HCT116 (cell line): ENCODE results near the gene ZNF503.

Experiments used
- CBX3 ChIP-seq: IDR thresholded peaks from 2 replicates; pipeline ENCODE4 v1.6.1; 2012; ENCODE audit warnings: low read depth
- CEBPB ChIP-seq: IDR thresholded peaks from 2 replicates; pipeline ENCODE4 v1.6.1; 2012; ENCODE audit warnings: low read depth
- EGR1 ChIP-seq: IDR thresholded peaks from 2 replicates; pipeline ENCODE4 v1.6.1; 2012; ENCODE audit warnings: low read depth
- EZH2phosphoT487 ChIP-seq: fragments of 200-600 bp; IDR thresholded peaks from 2 replicates; pipeline ENCODE4 v1.6.1; 2018; ENCODE audit warnings: antibody characterized with exemption, borderline replicate concordance
- JUND ChIP-seq: IDR thresholded peaks from 2 replicates; pipeline ENCODE4 v1.6.1; 2012
- POLR2A ChIP-seq: IDR thresholded peaks from 2 replicates; pipeline ENCODE4 v1.7.0; 2011; ENCODE audit warnings: borderline replicate concordance; ENCODE audit not compliant: insufficient read depth, insufficient read length; ENCODE audit errors: extremely low read depth
- POLR2AphosphoS5 ChIP-seq: IDR thresholded peaks from 2 replicates; pipeline ENCODE4 v1.6.1; 2011; ENCODE audit warnings: mild to moderate bottlenecking, low read depth, low read length, moderate library complexity
- RAD21 ChIP-seq: IDR thresholded peaks from 2 replicates; pipeline ENCODE4 v1.6.1; 2012; ENCODE audit warnings: low read depth, mild to moderate bottlenecking
- YY1 ChIP-seq: IDR thresholded peaks from 2 replicates; pipeline ENCODE4 v1.6.1; 2011; ENCODE audit warnings: low read length, low read depth, moderate library complexity, mild to moderate bottlenecking; ENCODE audit not compliant: insufficient replicate concordance; ENCODE audit errors: extremely low read depth
- ZBTB33 ChIP-seq: IDR thresholded peaks from 2 replicates; pipeline ENCODE4 v1.6.1; 2011; ENCODE audit warnings: mild to moderate bottlenecking, low read length, moderate library complexity; ENCODE audit not compliant: insufficient replicate concordance; ENCODE audit errors: extremely low read depth
- ZNF274 ChIP-seq: fragments of 200-500 bp; sonication (Bioruptor generic); IDR thresholded peaks from 2 replicates; pipeline ENCODE4 v1.6.1; 2014; ENCODE audit warnings: mild to moderate bottlenecking, low read depth, low read length, inconsistent platforms
- TF ChIP-seq, protein P1 (sequence below), 3 experiments: fragments of 200-600 bp in 1 of 3; sonication (generic) in 1 of 3; IDR thresholded peaks in 2 of 3; conservative IDR thresholded peaks in 1 of 3; 2 replicates each; pipeline ENCODE4 v1.5.1; 2012 to 2017; ENCODE audit warnings: low read depth in 2 of 3, low read length in 2 of 3, antibody characterized with exemption in 1 of 3, borderline replicate concordance in 1 of 3, control low read depth in 1 of 3, mild to moderate bottlenecking in 1 of 3, mixed read lengths in 1 of 3, mixed run types in 1 of 3, moderate library complexity in 1 of 3; ENCODE audit not compliant: insufficient read depth in 1 of 3
- TF ChIP-seq, protein P2 (sequence below): IDR thresholded peaks from 2 replicates; pipeline ENCODE4 v1.6.1; 2012; ENCODE audit warnings: low read depth
- TF ChIP-seq, protein P3 (sequence below): IDR thresholded peaks from 2 replicates; pipeline ENCODE4 v1.6.1; 2012

GRCh38 chr10:75377869-75378268 is 23.7 kb downstream of the ZNF503 start:
- TF ChIP-seq, protein P1, sequence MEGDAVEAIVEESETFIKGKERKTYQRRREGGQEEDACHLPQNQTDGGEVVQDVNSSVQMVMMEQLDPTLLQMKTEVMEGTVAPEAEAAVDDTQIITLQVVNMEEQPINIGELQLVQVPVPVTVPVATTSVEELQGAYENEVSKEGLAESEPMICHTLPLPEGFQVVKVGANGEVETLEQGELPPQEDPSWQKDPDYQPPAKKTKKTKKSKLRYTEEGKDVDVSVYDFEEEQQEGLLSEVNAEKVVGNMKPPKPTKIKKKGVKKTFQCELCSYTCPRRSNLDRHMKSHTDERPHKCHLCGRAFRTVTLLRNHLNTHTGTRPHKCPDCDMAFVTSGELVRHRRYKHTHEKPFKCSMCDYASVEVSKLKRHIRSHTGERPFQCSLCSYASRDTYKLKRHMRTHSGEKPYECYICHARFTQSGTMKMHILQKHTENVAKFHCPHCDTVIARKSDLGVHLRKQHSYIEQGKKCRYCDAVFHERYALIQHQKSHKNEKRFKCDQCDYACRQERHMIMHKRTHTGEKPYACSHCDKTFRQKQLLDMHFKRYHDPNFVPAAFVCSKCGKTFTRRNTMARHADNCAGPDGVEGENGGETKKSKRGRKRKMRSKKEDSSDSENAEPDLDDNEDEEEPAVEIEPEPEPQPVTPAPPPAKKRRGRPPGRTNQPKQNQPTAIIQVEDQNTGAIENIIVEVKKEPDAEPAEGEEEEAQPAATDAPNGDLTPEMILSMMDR (IDR thresholded peaks at IDR 0.05 in 2 of 3, conservative IDR thresholded peaks at IDR 0.05 in 1 of 3; ENCODE audit: borderline replicate concordance in 1 of 3, insufficient read depth in 1 of 3, low read depth in 2 of 3, low read length in 2 of 3) = no peak
- TF ChIP-seq ZNF274 = no peak
- TF ChIP-seq POLR2A = no peak
- no peak for TF ChIP-seq EZH2phosphoT487
- TF ChIP-seq, protein P2, sequence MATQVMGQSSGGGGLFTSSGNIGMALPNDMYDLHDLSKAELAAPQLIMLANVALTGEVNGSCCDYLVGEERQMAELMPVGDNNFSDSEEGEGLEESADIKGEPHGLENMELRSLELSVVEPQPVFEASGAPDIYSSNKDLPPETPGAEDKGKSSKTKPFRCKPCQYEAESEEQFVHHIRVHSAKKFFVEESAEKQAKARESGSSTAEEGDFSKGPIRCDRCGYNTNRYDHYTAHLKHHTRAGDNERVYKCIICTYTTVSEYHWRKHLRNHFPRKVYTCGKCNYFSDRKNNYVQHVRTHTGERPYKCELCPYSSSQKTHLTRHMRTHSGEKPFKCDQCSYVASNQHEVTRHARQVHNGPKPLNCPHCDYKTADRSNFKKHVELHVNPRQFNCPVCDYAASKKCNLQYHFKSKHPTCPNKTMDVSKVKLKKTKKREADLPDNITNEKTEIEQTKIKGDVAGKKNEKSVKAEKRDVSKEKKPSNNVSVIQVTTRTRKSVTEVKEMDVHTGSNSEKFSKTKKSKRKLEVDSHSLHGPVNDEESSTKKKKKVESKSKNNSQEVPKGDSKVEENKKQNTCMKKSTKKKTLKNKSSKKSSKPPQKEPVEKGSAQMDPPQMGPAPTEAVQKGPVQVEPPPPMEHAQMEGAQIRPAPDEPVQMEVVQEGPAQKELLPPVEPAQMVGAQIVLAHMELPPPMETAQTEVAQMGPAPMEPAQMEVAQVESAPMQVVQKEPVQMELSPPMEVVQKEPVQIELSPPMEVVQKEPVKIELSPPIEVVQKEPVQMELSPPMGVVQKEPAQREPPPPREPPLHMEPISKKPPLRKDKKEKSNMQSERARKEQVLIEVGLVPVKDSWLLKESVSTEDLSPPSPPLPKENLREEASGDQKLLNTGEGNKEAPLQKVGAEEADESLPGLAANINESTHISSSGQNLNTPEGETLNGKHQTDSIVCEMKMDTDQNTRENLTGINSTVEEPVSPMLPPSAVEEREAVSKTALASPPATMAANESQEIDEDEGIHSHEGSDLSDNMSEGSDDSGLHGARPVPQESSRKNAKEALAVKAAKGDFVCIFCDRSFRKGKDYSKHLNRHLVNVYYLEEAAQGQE = no peak
- no peak for TF ChIP-seq CBX3
- no peak for TF ChIP-seq YY1
- no peak for TF ChIP-seq POLR2AphosphoS5
- no peak for TF ChIP-seq JUND
- TF ChIP-seq, protein P3, sequence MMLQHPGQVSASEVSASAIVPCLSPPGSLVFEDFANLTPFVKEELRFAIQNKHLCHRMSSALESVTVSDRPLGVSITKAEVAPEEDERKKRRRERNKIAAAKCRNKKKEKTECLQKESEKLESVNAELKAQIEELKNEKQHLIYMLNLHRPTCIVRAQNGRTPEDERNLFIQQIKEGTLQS = no peak
- no peak for TF ChIP-seq CEBPB
- no peak for TF ChIP-seq RAD21
- TF ChIP-seq ZBTB33 = no peak
- no peak for TF ChIP-seq EGR1
